A549 (cell line): ENCODE data around the gene RAP1GDS1. TPM values are rescaled to one million over a fixed set of nuclear protein-coding genes. Genes with fewer than 3 reads are reported as not detected.

Source experiments
- ATAC-seq, 2 experiments: fragments of 200-7000 bp in 1 of 2; fragments of >200 bp in 1 of 2; cut with Nextera tagmentation in 1 of 2; cut with Tn5 transposase in 1 of 2; 3 replicates each; pipeline versions ENCODE4 v1.8.0 to v1.9.1; 2018 to 2020; ENCODE audit warnings: mild to moderate bottlenecking in 1 of 2, moderate library complexity in 1 of 2
- CTCF ChIA-PET: fragments of 300-600 bp; sonication (Branson Sonifier 250); formaldehyde crosslinking; extraction: SDS; loops from one replicate; lab custom pipeline; 2021; ENCODE audit warnings: antibody characterized with exemption, inconsistent platforms; lab: Yijun Ruan, JAX
- POLR2A ChIA-PET: fragments of 350-600 bp; formaldehyde crosslinking; extraction: SDS; loops from one replicate; lab custom pipeline; 2021; ENCODE audit warnings: antibody characterized with exemption, inconsistent platforms; lab: Yijun Ruan, JAX
- DNase-seq, 2 experiments: peaks; one replicate each; pipeline versions ENCODE4 v3.0.0 to v3.0.0-alpha.2; 2011 to 2016; ENCODE audit warnings: low read depth in 1 of 2, low spot score in 1 of 2
- FAIRE-seq: peaks from 2 replicates; lab custom pipeline; 2011; peaks lifted over from hg19 to GRCh38; lab: Jason Lieb, UNC
- H3K27ac ChIP-seq, 2 experiments: fragments of >200 bp; sonication (Bioruptor Twin); formaldehyde crosslinking; 3 replicates each; pipeline ENCODE4 v1.5.1; 2016 to 2017
- H3K4me1 ChIP-seq: fragments of >200 bp; sonication (Bioruptor Twin); formaldehyde crosslinking; 3 replicates; pipeline ENCODE4 v1.6.1; 2016
- H3K4me2 ChIP-seq: fragments of >200 bp; sonication (Bioruptor Twin); formaldehyde crosslinking; 3 replicates; pipeline ENCODE4 v1.6.1; 2016
- H3K4me3 ChIP-seq: fragments of >200 bp; sonication (Bioruptor Twin); formaldehyde crosslinking; 3 replicates; pipeline ENCODE4 v1.5.1; 2016
- H3K9me3 ChIP-seq: fragments of >200 bp; sonication (Bioruptor Twin); formaldehyde crosslinking; 3 replicates; pipeline ENCODE4 v1.6.1; 2016
- CBX2 ChIP-seq: fragments of 200-600 bp; sonication (generic); IDR thresholded peaks from 2 replicates; pipeline ENCODE4 v1.6.1; 2016; ENCODE audit warnings: low read depth, mild to moderate bottlenecking, borderline replicate concordance
- CBX8 ChIP-seq: fragments of 200-600 bp; sonication (generic); IDR thresholded peaks from 2 replicates; pipeline ENCODE4 v1.6.1; 2016
- CEBPB ChIP-seq, 2 experiments: fragments of >200 bp in 1 of 2; sonication (Bioruptor Twin) in 1 of 2; formaldehyde crosslinking in 1 of 2; IDR thresholded peaks; 2 replicates each; pipeline ENCODE4 v1.6.1; 2012 to 2016
- CHD4 ChIP-seq: fragments of 200-600 bp; sonication (generic); IDR thresholded peaks from 2 replicates; pipeline ENCODE4 v1.6.1; 2016; ENCODE audit warnings: antibody characterized with exemption, mild to moderate bottlenecking, borderline replicate concordance
- EP300 ChIP-seq, 2 experiments: fragments of >200 bp; sonication (Bioruptor Twin); formaldehyde crosslinking; IDR thresholded peaks; 2 replicates in 1 of 2; 3 replicates in 1 of 2; pipeline ENCODE4 v1.6.1; 2016 to 2017
- ESRRA ChIP-seq: fragments of 150-350 bp; IDR thresholded peaks from 2 replicates; pipeline ENCODE4 v1.6.1; 2014; ENCODE audit warnings: mild to moderate bottlenecking, low read length, borderline replicate concordance
- FOSB ChIP-seq: fragments of 250-450 bp; sonication (Bioruptor Pico); IDR thresholded peaks from 2 replicates; pipeline ENCODE4 v1.5.0; 2020; ENCODE audit warnings: mild to moderate bottlenecking, moderate library complexity
- HMGXB4 ChIP-seq: fragments of 250-450 bp; sonication (Bioruptor Pico); IDR thresholded peaks from 2 replicates; pipeline ENCODE4 v1.5.0; 2021; ENCODE audit warnings: mild to moderate bottlenecking, moderate library complexity, borderline replicate concordance
- MAX ChIP-seq: IDR thresholded peaks from 2 replicates; pipeline ENCODE4 v1.6.1; 2012
- MAZ ChIP-seq: fragments of 150-350 bp; IDR thresholded peaks from 2 replicates; pipeline ENCODE4 v1.6.1; 2014; ENCODE audit warnings: antibody characterized with exemption, low read depth, low read length, borderline replicate concordance
- MYC ChIP-seq: IDR thresholded peaks from 2 replicates; pipeline ENCODE4 v1.6.1; 2012; ENCODE audit warnings: mild to moderate bottlenecking, inconsistent platforms, low read length, improper control_type of control experiment, borderline replicate concordance
- NFE2L2 ChIP-seq: fragments of 150-350 bp; conservative IDR thresholded peaks from 2 replicates; pipeline ENCODE4 v1.6.1; 2014; ENCODE audit warnings: low read length
- NPAS2 ChIP-seq: fragments of 250-450 bp; sonication (Bioruptor Pico); IDR thresholded peaks from 2 replicates; pipeline ENCODE4 v1.8.0; 2022; ENCODE audit warnings: mild to moderate bottlenecking, moderate library complexity, borderline replicate concordance
- POLR2AphosphoS2 ChIP-seq: conservative IDR thresholded peaks from 2 replicates; pipeline ENCODE4 v1.6.1; 2012; ENCODE audit warnings: low read length, improper control_type of control experiment, inconsistent platforms
- RCOR1 ChIP-seq: fragments of 150-350 bp; IDR thresholded peaks from 2 replicates; pipeline ENCODE4 v1.6.1; 2014; ENCODE audit warnings: antibody characterized with exemption, low read length, low read depth
- RNF2 ChIP-seq: fragments of 200-600 bp; sonication (generic); IDR thresholded peaks from 2 replicates; pipeline ENCODE4 v1.6.1; 2016; ENCODE audit warnings: low read depth, mild to moderate bottlenecking, antibody characterized with exemption, moderate library complexity, borderline replicate concordance
- TP53 ChIP-seq: fragments of 250-450 bp; sonication (Bioruptor Pico); IDR thresholded peaks from 2 replicates; pipeline ENCODE4 v1.5.0; 2021; ENCODE audit warnings: mild to moderate bottlenecking, moderate library complexity
- ZNF302 ChIP-seq: fragments of 250-450 bp; sonication (Bioruptor Pico); IDR thresholded peaks from 2 replicates; pipeline ENCODE4 v1.9.0; 2021; ENCODE audit warnings: inconsistent platforms, mild to moderate bottlenecking, moderate library complexity
- WGBS: methylation state at CpG from one replicate; pipeline ENCODE4 v1.1.6; 2017; ENCODE audit errors: missing lambda C conversion rate; 5-methylcytosine and 5-hydroxymethylcytosine counted together
- polyA plus RNA-seq, 4 experiments: library from polyadenylated mRNA; depleted of rRNA in 3 of 4; stranded (reverse); fragments of >200 nt; fragmentation: RNase III in 1 of 4; extraction: RNeasy Plus Mini Kit Qiagen cat#74134 plus additional on column Dnase treatment in 1 of 4; gene quantifications; 2 replicates in 3 of 4; 3 replicates in 1 of 4; pipeline ENCODE4 v1.2.3, GENCODE V29; 2011 to 2017
- TF ChIP-seq, protein P1 (sequence below): IDR thresholded peaks from 2 replicates; pipeline ENCODE4 v1.6.1; 2012
- TF ChIP-seq, protein P2 (sequence below): fragments of >200 bp; sonication (Bioruptor Twin); formaldehyde crosslinking; IDR thresholded peaks from 3 replicates; pipeline ENCODE4 v1.6.1; 2016
- TF ChIP-seq, protein P3 (sequence below): fragments of >200 bp; sonication (Bioruptor Twin); formaldehyde crosslinking; IDR thresholded peaks from 3 replicates; pipeline ENCODE4 v1.5.1; 2016
- TF ChIP-seq, protein P4 (sequence below): fragments of 450-650 bp; IDR thresholded peaks from 2 replicates; pipeline ENCODE4 v1.6.1; 2014; ENCODE audit warnings: antibody characterized with exemption

RAP1GDS1 gene
- polyA plus RNA-seq, 2 of the 4 experiments (the other 2 are of a cell fraction), result 29.3 to 31.6 TPM

DNA sequence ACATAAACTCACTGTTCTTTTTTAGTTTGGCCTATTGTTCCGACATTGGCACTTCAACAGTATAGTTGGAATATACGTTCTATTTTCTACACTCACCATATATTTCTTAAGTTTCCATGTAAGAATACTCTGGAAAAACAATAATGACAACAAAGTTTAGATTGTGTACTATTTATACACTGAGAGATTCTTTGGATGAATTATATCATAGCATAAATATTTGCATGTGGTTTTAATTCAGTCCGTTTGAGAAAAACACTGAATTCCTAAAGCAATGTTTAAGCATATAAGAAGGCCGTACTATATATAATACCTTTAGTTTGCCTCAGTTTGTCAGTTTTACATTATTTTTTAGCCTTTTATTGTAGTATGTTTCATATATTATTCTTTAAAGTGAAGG, 82.4 kb downstream of the RAP1GDS1 start:
- no peak for FAIRE-seq

DNA sequence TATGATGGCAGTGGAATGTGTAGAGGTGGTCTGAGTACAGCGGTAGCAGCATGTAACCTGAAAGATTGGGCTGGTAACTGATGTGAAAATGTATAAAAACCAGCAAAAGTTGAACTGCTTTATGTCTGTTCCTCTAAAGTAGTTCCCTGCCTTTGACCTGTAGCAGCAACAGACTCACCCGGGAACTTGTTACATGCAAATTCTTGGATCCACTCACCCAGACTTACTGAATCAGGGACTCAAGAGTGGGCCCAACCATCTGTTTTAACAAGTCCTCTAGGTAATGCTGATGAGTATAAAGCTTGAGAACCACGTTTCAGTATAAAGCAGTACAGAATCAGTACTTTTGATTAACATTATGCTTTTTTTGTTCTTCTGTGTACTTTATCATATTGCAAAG, 84.7 kb downstream of the RAP1GDS1 start:
- no peak for ATAC-seq
- 83% methylated on average over 3 of the region's 3 CpGs for WGBS
- ChIA-PET CTCF (interaction anchor here (0.6 to 0.7 kb wide), 2 partner anchors 79 to 309 kb away, joined by 3 to 5 read pairs; no protein-coding TSS in a partner anchor), POLR2A (no interaction called here)
- Histone ChIP-seq H3K4me2 (no peak overlapping the region), H3K27ac (no peak overlapping the region), H3K4me1 (no peaks in the 10 kb centered on the region), H3K9me3 (no peaks in the 10 kb centered on the region), H3K4me3 (no peak overlapping the region)
- no peak for DNase-seq
- FAIRE-seq, result no peak
- no peak for TF ChIP-seq ESRRA
- TF ChIP-seq, protein P1, sequence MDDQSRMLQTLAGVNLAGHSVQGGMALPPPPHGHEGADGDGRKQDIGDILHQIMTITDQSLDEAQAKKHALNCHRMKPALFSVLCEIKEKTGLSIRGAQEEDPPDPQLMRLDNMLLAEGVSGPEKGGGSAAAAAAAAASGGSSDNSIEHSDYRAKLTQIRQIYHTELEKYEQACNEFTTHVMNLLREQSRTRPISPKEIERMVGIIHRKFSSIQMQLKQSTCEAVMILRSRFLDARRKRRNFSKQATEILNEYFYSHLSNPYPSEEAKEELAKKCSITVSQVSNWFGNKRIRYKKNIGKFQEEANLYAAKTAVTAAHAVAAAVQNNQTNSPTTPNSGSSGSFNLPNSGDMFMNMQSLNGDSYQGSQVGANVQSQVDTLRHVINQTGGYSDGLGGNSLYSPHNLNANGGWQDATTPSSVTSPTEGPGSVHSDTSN, result no peak
- TF ChIP-seq CHD4, result no peak
- TF ChIP-seq, protein P2, sequence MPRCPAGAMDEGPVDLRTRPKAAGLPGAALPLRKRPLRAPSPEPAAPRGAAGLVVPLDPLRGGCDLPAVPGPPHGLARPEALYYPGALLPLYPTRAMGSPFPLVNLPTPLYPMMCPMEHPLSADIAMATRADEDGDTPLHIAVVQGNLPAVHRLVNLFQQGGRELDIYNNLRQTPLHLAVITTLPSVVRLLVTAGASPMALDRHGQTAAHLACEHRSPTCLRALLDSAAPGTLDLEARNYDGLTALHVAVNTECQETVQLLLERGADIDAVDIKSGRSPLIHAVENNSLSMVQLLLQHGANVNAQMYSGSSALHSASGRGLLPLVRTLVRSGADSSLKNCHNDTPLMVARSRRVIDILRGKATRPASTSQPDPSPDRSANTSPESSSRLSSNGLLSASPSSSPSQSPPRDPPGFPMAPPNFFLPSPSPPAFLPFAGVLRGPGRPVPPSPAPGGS, result no peak
- no peak for TF ChIP-seq POLR2AphosphoS2
- TF ChIP-seq FOSB, result no peak
- TF ChIP-seq MAZ, result no peak

More for the DNA sequence above, 82.4 kb downstream of the RAP1GDS1 start:
- no peak overlapping the region for H3K27ac ChIP-seq
- DNase-seq, result no peak
- WGBS, result 86% methylated on average over 4 of the region's 4 CpGs
- H3K4me1 ChIP-seq, result no peaks in the 10 kb centered on the region
- ChIA-PET CTCF (no interaction called here), POLR2A (no interaction called here)
- H3K4me3 ChIP-seq, result no peak overlapping the region
- TF ChIP-seq CHD4 (no peak), MYC (no peak), EP300 (IDR thresholded peaks at IDR 0.05) (no peak), TP53 (CRISPR knock-in tag) (no peak), MAX (no peak), HMGXB4 (CRISPR knock-in tag) (no peak), CEBPB (IDR thresholded peaks at IDR 0.05) (no peak), NFE2L2 (no peak), ZNF302 (no peak)
- TF ChIP-seq, protein P3, sequence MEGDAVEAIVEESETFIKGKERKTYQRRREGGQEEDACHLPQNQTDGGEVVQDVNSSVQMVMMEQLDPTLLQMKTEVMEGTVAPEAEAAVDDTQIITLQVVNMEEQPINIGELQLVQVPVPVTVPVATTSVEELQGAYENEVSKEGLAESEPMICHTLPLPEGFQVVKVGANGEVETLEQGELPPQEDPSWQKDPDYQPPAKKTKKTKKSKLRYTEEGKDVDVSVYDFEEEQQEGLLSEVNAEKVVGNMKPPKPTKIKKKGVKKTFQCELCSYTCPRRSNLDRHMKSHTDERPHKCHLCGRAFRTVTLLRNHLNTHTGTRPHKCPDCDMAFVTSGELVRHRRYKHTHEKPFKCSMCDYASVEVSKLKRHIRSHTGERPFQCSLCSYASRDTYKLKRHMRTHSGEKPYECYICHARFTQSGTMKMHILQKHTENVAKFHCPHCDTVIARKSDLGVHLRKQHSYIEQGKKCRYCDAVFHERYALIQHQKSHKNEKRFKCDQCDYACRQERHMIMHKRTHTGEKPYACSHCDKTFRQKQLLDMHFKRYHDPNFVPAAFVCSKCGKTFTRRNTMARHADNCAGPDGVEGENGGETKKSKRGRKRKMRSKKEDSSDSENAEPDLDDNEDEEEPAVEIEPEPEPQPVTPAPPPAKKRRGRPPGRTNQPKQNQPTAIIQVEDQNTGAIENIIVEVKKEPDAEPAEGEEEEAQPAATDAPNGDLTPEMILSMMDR, result no peak
- no peak overlapping the region for H3K4me2 ChIP-seq
- H3K9me3 ChIP-seq, result no peaks in the 10 kb centered on the region
- ATAC-seq, result no peak

- no peak for DNase-seq
- Histone ChIP-seq H3K4me3 (no peak overlapping the region), H3K4me2 (no peak overlapping the region), H3K27ac (no peak overlapping the region), H3K4me1 (no peaks in the 10 kb centered on the region), H3K9me3 (no peaks in the 10 kb centered on the region)
- no peak for FAIRE-seq
- ChIA-PET CTCF (no interaction called here), POLR2A (no interaction called here)
- TF ChIP-seq RNF2 (no peak), NPAS2 (no peak), RCOR1 (no peak), CBX8 (no peak), TP53 (CRISPR knock-in tag) (no peak), FOSB (no peak), ESRRA (no peak), CBX2 (no peak)
- TF ChIP-seq, protein P4, sequence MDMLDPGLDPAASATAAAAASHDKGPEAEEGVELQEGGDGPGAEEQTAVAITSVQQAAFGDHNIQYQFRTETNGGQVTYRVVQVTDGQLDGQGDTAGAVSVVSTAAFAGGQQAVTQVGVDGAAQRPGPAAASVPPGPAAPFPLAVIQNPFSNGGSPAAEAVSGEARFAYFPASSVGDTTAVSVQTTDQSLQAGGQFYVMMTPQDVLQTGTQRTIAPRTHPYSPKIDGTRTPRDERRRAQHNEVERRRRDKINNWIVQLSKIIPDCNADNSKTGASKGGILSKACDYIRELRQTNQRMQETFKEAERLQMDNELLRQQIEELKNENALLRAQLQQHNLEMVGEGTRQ, result no peak
- 93% methylated on average over 7 of the region's 7 CpGs for WGBS
- no peak for ATAC-seq
Observed at GRCh38 chr4:98352396-98352795, 91.2 kb downstream of the RAP1GDS1 start.
